CD4-positive, alpha-beta memory T cell (primary cell): ENCODE data around the gene DDHD1. TPM values are rescaled to one million over a fixed set of nuclear protein-coding genes. Genes with fewer than 3 reads are reported as not detected.

Experiments
- CTCF ChIA-PET: fragments of 350-600 bp; sonication (Branson Sonifier 250); formaldehyde crosslinking; loops from one replicate; lab custom pipeline; 2021; ENCODE audit warnings: inconsistent platforms; ENCODE audit not compliant: partially characterized antibody; lab: Charles Lee
- POLR2A ChIA-PET: fragments of 350-600 bp; sonication (Branson Sonifier 250); formaldehyde crosslinking; loops from one replicate; lab custom pipeline; 2021; ENCODE audit not compliant: partially characterized antibody; lab: Charles Lee
- DNase-seq, 5 donors: peaks; one replicate each; pipeline versions ENCODE4 v3.0.0 to v3.0.0-alpha.2; 2020 to 2022; ENCODE audit warnings: mixed read lengths in 1 of 5
- H3K27ac ChIP-seq: one replicate; pipeline ENCODE4 v1.7.0; 2013; ENCODE audit warnings: low read depth, low read length
- H3K27me3 ChIP-seq: 2 replicates; pipeline ENCODE4 v1.7.0; 2013; ENCODE audit warnings: mild to moderate bottlenecking, low read length, moderate library complexity; ENCODE audit not compliant: insufficient read depth
- H3K36me3 ChIP-seq: 2 replicates; pipeline ENCODE4 v1.7.0; 2013; ENCODE audit warnings: mild to moderate bottlenecking, low read length, moderate library complexity; ENCODE audit not compliant: insufficient read depth
- H3K4me1 ChIP-seq: 2 replicates; pipeline ENCODE4 v1.7.0; 2013; ENCODE audit warnings: mild to moderate bottlenecking, low read length, moderate library complexity; ENCODE audit not compliant: insufficient read depth
- H3K4me3 ChIP-seq, 2 donors: one replicate each; pipeline ENCODE4 v1.7.0; 2013; ENCODE audit warnings: low read length in 2 of 2, mild to moderate bottlenecking in 1 of 2
- H3K9me3 ChIP-seq, 2 donors: one replicate each; pipeline ENCODE4 v1.7.0; 2013; ENCODE audit warnings: low read length in 2 of 2, control low read depth in 1 of 2; ENCODE audit not compliant: control insufficient read depth in 1 of 2
- H3K27ac Mint-ChIP-seq, 7 donors: one replicate each; pipeline ENCODE4 v1.8.0; 2020 to 2021; ENCODE audit warnings: mixed read lengths in 7 of 7, mild to moderate bottlenecking in 6 of 7, inconsistent platforms in 3 of 7, moderate library complexity in 3 of 7
- H3K27me3 Mint-ChIP-seq, 2 donors: one replicate each; pipeline ENCODE4 v1.8.0; 2020 to 2021; ENCODE audit warnings: mixed read lengths in 2 of 2
- H3K36me3 Mint-ChIP-seq, 2 donors: one replicate each; pipeline ENCODE4 v1.8.0; 2020 to 2021; ENCODE audit warnings: mixed read lengths in 2 of 2, inconsistent platforms in 1 of 2, mild to moderate bottlenecking in 1 of 2
- H3K4me1 Mint-ChIP-seq, 4 donors: one replicate each; pipeline ENCODE4 v1.8.0; 2020 to 2021; ENCODE audit warnings: mixed read lengths in 4 of 4, mild to moderate bottlenecking in 1 of 4
- H3K4me3 Mint-ChIP-seq, 8 donors: one replicate each; pipeline ENCODE4 v1.8.0; 2020 to 2021; ENCODE audit warnings: mixed read lengths in 8 of 8, mild to moderate bottlenecking in 7 of 8, moderate library complexity in 6 of 8, inconsistent platforms in 3 of 8
- H3K9me3 Mint-ChIP-seq, 8 donors: one replicate each; pipeline ENCODE4 v1.8.0; 2020 to 2021; ENCODE audit warnings: mixed read lengths in 8 of 8, mild to moderate bottlenecking in 5 of 8, inconsistent platforms in 3 of 8, moderate library complexity in 1 of 8
- intact Hi-C: fragments of 100-400 bp; cut with micrococcal nuclease; formaldehyde crosslinking; loops from one replicate; pipeline ENCODE4 v1.15.1; 2023
- polyA plus RNA-seq, 2 donors: library from polyadenylated mRNA; unstranded; fragments of 300-500 nt; fragmentation: Illumina TruSeq; gene quantifications; one replicate each; pipeline ENCODE4 v1.2.3, GENCODE V29; 2021
- total RNA-seq, 2 experiments: library from RNA; stranded (reverse); gene quantifications; one replicate each; pipeline ENCODE4 v1.2.3, GENCODE V29; 2021

The DDHD1 gene
- total and polyA plus RNA-seq, 4 experiments from 2014 or later: 3.5 to 53.5 (median 28.3) TPM

DNA sequence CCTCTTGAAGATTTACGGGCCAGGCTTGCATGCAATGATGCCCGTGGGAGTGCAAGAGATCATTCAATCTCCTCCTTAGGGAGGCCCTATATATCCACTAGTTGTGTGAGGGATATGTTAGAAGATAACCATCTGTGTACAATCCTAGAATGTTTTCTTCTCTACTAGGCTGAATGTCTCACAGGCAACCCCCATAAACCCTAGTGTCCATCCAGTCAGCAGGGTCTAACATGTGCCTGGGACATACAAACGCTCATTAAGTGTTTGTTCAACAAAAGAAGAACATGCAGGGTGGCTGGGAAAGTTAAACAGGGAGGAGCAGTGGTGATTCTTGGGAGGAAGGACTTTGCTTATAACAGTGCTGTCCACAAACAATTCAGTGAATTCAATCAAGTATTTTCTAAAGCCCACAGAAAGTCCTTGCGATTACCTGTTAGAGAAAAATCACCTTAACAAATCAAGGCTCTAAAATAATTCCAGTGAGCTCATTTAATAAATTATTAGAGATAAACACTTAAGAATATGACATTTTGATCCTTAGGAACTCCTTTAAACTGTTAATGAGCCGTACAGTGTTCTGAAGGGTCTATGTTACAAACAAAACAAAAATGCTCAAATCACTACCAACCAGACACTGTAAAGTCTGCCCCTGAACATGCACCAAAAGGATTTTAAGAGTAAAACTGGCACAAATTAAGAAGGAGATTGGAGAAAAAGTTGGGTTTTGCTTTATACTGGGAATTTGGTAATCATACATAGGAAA is 105.6 kb downstream of the DDHD1 start:
- Mint-ChIP-seq H3K4me1 (no peaks in the 10 kb centered on the region), H3K36me3 (peaks cover 45 to 48% of the 10 kb centered on the region in 2 donors), H3K27ac (peak overlapping the region in 1 of 7 donors; percentile 21), H3K27me3 (no peaks in the 10 kb centered on the region), H3K4me3 (no peak overlapping the region), H3K9me3 (no peaks in the 10 kb centered on the region)
- no peaks in the 10 kb centered on the region for H3K27me3 ChIP-seq
- POLR2A ChIA-PET: no interaction called here
- H3K9me3 ChIP-seq: no peaks in the 10 kb centered on the region
- H3K27ac ChIP-seq: no peak overlapping the region
- H3K4me1 ChIP-seq: no peaks in the 10 kb centered on the region
- peaks cover 19% of the 10 kb centered on the region for H3K36me3 ChIP-seq
- CTCF ChIA-PET: interaction anchor here (0.7 kb wide), 1 partner anchor 562 kb away, joined by 3 read pairs; no protein-coding TSS in a partner anchor
- H3K4me3 ChIP-seq: no peak overlapping the region
- intact Hi-C loops: no loop called here
- DNase-seq: no peak

DNA sequence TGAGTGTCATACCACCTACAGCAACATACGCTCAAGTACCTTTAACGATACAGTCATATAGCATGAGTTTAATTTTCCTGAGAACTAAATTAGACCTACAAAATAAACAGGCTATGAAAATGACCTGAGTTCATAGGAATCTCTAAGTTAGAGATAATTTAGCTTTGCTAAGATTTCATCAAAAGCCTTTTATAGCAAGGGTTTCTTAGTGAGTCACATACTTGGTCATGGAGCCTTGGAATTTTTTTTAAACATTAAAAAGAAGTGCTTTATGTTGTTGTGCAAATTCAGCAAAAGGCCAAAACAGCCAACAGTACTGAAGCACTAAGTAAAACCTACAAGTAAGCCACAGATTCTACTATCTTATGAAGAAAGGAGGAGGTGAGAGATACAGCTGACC is 108.6 kb downstream of the DDHD1 start:
- peaks cover 22% of the 10 kb centered on the region for H3K36me3 ChIP-seq
- CTCF ChIA-PET: interaction anchor here (1.2 to 3.8 kb wide), 3 partner anchors 9 to 12 kb away, joined by 3 to 20 read pairs (median 3); no protein-coding TSS in a partner anchor

DNA sequence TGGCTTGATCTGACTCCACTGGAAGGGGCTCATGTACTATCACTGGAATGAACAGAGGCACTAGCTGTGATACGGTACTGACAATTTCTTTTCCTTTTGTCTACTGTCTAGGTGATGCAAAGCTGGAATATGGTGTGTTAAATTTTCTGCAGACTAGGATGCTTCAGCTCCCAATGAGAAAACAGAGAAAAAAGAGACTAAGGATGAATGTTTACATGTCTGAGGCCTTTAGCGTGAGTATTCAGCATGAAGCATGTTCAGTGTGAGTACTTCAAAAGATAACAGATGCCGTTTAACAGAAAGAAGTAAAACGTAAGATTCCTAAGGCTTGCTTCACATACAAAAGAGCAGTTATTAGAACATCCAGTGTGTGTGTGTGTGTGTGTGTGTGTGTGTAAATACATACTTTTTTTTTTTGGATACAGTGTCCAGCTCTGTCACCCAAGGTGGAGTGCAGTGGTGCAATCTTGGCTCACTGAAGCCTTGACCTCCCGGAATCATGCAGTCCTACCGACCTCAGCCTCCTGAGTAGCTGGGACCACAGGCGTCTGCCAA is 110.0 kb downstream of the DDHD1 start:
- Mint-ChIP-seq H3K27ac (no peak overlapping the region), H3K27me3 (no peaks in the 10 kb centered on the region), H3K4me1 (no peaks in the 10 kb centered on the region), H3K4me3 (no peak overlapping the region), H3K9me3 (no peaks in the 10 kb centered on the region), H3K36me3 (peaks cover 67% of the 10 kb centered on the region in 2 donors)
- no peak for DNase-seq
- peaks cover 27% of the 10 kb centered on the region for H3K36me3 ChIP-seq
- CTCF ChIA-PET: interaction anchor here (0.7 to 3.8 kb wide), 2 partner anchors 13 to 252 kb away, joined by 4 to 20 read pairs; no protein-coding TSS in a partner anchor
- no peak overlapping the region for H3K27ac ChIP-seq
- H3K4me1 ChIP-seq: no peaks in the 10 kb centered on the region
- no peak overlapping the region for H3K4me3 ChIP-seq
- no peaks in the 10 kb centered on the region for H3K9me3 ChIP-seq
- POLR2A ChIA-PET: no interaction called here
- intact Hi-C loops: no loop called here
- no peaks in the 10 kb centered on the region for H3K27me3 ChIP-seq

More for the DNA sequence above, 108.6 kb downstream of the DDHD1 start:
- Histone ChIP-seq H3K27ac (no peak overlapping the region), H3K4me3 (no peak overlapping the region), H3K9me3 (no peaks in the 10 kb centered on the region), H3K27me3 (no peaks in the 10 kb centered on the region), H3K4me1 (no peaks in the 10 kb centered on the region)
- intact Hi-C loops: no loop called here
- POLR2A ChIA-PET: interaction anchor here (1.1 kb wide), 1 partner anchor 63 kb away, joined by 3 read pairs; no protein-coding TSS in a partner anchor
- Mint-ChIP-seq H3K36me3 (peaks cover 59 to 64% of the 10 kb centered on the region in 2 donors), H3K9me3 (no peaks in the 10 kb centered on the region), H3K27ac (no peak overlapping the region), H3K27me3 (no peaks in the 10 kb centered on the region), H3K4me1 (no peaks in the 10 kb centered on the region), H3K4me3 (no peak overlapping the region)
- no peak for DNase-seq

DNA sequence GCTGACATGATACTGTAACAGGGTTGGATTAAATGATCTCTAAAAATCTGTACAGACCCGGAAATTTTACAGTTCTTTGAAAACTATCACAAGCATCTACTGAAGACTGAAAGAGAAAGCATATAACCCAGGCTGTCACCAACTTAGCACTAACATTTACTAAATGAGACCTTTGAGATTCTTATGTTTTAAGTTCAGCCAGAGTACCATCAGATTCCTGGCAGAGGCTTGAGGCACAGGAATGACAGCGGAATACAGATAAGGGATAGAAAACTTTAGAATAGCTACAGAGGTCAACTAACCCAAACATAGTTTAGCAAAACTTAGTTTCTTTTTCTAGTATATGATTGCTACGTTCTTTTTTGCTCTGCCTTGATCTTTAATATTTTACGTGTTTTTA is 110.6 kb downstream of the DDHD1 start:
- no peak overlapping the region for H3K4me3 ChIP-seq
- H3K9me3 Mint-ChIP-seq: no peaks in the 10 kb centered on the region
- no peak overlapping the region for H3K4me3 Mint-ChIP-seq
- no peak overlapping the region for H3K27ac ChIP-seq
- H3K4me1 Mint-ChIP-seq: no peaks in the 10 kb centered on the region
- no peak overlapping the region for H3K27ac Mint-ChIP-seq
- intact Hi-C loops: no loop called here
- DNase-seq: no peak
- ChIA-PET POLR2A (no interaction called here), CTCF (interaction anchor here (0.7 to 3.8 kb wide), 2 partner anchors 13 to 253 kb away, joined by 4 to 20 read pairs; no protein-coding TSS in a partner anchor)
- peaks cover 27% of the 10 kb centered on the region for H3K36me3 ChIP-seq
- H3K9me3 ChIP-seq: no peaks in the 10 kb centered on the region
- no peaks in the 10 kb centered on the region for H3K27me3 Mint-ChIP-seq
- peaks cover 68 to 72% of the 10 kb centered on the region in 2 donors for H3K36me3 Mint-ChIP-seq
- H3K27me3 ChIP-seq: no peaks in the 10 kb centered on the region
- H3K4me1 ChIP-seq: no peaks in the 10 kb centered on the region

DNA sequence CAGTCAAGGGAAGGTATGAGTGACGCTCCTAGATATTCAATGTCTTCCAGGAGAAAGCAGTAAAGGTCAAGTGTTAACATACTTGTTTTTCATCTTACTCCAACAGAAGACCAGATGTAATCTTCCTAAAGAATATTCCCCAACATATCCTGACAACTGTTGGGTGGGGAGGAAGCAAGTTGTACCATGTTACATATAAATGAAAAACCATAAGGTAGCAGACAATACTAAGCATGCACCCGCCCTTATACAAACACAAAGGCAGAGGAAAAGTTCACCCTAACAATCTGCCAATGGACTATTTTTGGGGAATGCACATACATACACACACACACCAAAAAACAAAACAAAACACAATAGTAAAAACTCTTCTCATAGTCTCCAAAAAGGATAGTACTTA is 112.1 kb downstream of the DDHD1 start:
- no peaks in the 10 kb centered on the region for H3K9me3 ChIP-seq
- Mint-ChIP-seq H3K9me3 (no peaks in the 10 kb centered on the region), H3K4me3 (no peak overlapping the region), H3K36me3 (peaks cover 75 to 78% of the 10 kb centered on the region in 2 donors), H3K4me1 (no peaks in the 10 kb centered on the region), H3K27ac (no peak overlapping the region), H3K27me3 (no peaks in the 10 kb centered on the region)
- ChIA-PET POLR2A (no interaction called here), CTCF (no interaction called here)
- peaks cover 27% of the 10 kb centered on the region for H3K36me3 ChIP-seq
- no peaks in the 10 kb centered on the region for H3K4me1 ChIP-seq
- DNase-seq: no peak
- H3K27me3 ChIP-seq: no peaks in the 10 kb centered on the region
- H3K27ac ChIP-seq: no peak overlapping the region
- intact Hi-C loops: no loop called here
- no peak overlapping the region for H3K4me3 ChIP-seq

DNA sequence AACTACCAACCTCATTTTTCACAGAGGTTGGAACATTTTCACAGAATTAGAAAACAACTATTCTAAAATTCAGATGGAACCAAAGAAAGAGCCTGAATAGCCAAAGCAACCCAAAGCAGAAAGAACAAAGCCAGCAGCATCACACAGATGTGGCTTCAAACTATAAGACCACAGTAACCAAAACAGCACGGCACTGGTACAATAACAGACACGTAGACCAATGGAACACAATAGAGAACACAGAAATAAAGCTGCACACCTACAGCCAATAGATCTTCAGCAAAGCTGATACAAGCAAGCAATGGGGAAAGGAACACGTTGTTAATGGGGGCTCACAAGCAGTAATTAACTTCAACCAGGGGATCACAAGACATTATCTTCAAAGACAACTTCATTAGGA is 114.5 kb downstream of the DDHD1 start:
- Mint-ChIP-seq H3K36me3 (peaks cover 81% of the 10 kb centered on the region in 2 donors), H3K27ac (peak overlapping the region in 1 of 7 donors; percentile 30), H3K27me3 (no peaks in the 10 kb centered on the region), H3K9me3 (no peaks in the 10 kb centered on the region), H3K4me3 (no peak overlapping the region), H3K4me1 (no peaks in the 10 kb centered on the region)
- no peak overlapping the region for H3K27ac ChIP-seq
- H3K4me3 ChIP-seq: no peak overlapping the region
- DNase-seq: no peak
- no peaks in the 10 kb centered on the region for H3K9me3 ChIP-seq
- CTCF ChIA-PET: no interaction called here
- H3K36me3 ChIP-seq: peaks cover 27% of the 10 kb centered on the region
- no peaks in the 10 kb centered on the region for H3K4me1 ChIP-seq
- intact Hi-C loops: no loop called here
- POLR2A ChIA-PET: no interaction called here
- H3K27me3 ChIP-seq: no peaks in the 10 kb centered on the region

DNA sequence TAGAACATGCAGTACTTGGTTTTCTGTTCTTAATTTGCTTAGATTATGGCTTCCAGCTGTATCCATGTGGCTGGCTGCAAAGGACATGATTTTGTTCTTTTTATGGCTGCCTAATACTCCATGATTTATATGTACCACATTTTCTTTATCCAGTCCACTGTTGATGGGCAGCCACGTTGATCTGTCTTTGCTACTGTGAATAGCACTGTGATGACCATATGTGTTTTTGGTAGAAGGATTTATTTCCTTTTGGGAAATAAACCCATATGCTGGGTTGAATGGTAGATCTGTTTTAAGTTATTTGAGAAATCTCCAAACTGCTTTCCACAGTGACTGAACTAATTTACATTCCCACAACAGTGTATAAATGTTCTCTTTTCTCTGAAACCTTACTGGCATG is 116.1 kb downstream of the DDHD1 start:
- Histone ChIP-seq H3K4me1 (no peaks in the 10 kb centered on the region), H3K27ac (no peak overlapping the region), H3K9me3 (no peaks in the 10 kb centered on the region), H3K36me3 (peaks cover 21% of the 10 kb centered on the region), H3K4me3 (no peak overlapping the region), H3K27me3 (no peaks in the 10 kb centered on the region)
- no peak for DNase-seq
- Mint-ChIP-seq H3K9me3 (no peaks in the 10 kb centered on the region), H3K4me3 (no peak overlapping the region), H3K36me3 (peaks cover 66 to 73% of the 10 kb centered on the region in 2 donors), H3K27ac (no peak overlapping the region), H3K4me1 (peaks cover 0 to 2% (median 0%) of the 10 kb centered on the region in 4 donors), H3K27me3 (no peaks in the 10 kb centered on the region)
- POLR2A ChIA-PET: no interaction called here
- intact Hi-C loops: no loop called here
- CTCF ChIA-PET: no interaction called here
